HepG2 (cell line): ENCODE measurements around the gene SLC66A3. TPM values are rescaled to one million over a fixed set of nuclear protein-coding genes. Genes with fewer than 3 reads are reported as not detected.

ENCODE experiments used
- ATAC-seq: fragments of 200-7000 bp; cut with Tn5 transposase; 3 replicates; pipeline ENCODE4 v1.9.1; 2020; ENCODE audit warnings: mild to moderate bottlenecking, moderate library complexity
- BruUV-seq: library from RNA; stranded (reverse); fragments of 400-500 nt; replicated peaks from 2 replicates; lab custom pipeline; 2021; lab: Mats Ljungman, UMichigan
- CTCF ChIA-PET: fragments of 300-600 bp; formaldehyde crosslinking; extraction: SDS; loops from one replicate; lab custom pipeline; 2021; ENCODE audit warnings: low total read pairs, inconsistent platforms, low intra/inter-chr PET ratio; lab: Yijun Ruan, JAX
- POLR2A ChIA-PET: fragments of 350-600 bp; sonication (Branson Sonifier 250); formaldehyde crosslinking; loops from one replicate; lab custom pipeline; 2020; ENCODE audit warnings: antibody characterized with exemption, inconsistent platforms; lab: Yijun Ruan, JAX
- DNase-seq: peaks from one replicate; pipeline ENCODE4 v3.0.0-alpha.2; 2015; ENCODE audit warnings: low spot score
- FAIRE-seq: peaks from 3 replicates; lab custom pipeline; 2011; peaks lifted over from hg19 to GRCh38; lab: Jason Lieb, UNC
- H2AFZ ChIP-seq: one replicate; pipeline ENCODE4 v1.6.1; 2011; ENCODE audit warnings: low read length, inconsistent platforms
- H3K27ac ChIP-seq: fragments of 300-600 bp; 3 replicates; pipeline ENCODE4 v1.8.0; 2011; ENCODE audit warnings: mixed run types, mild to moderate bottlenecking, mixed read lengths, low read length, inconsistent platforms; ENCODE audit not compliant: insufficient read depth; ENCODE audit errors: extremely low read length
- H3K27me3 ChIP-seq, 2 experiments: fragments of 200-600 bp in 1 of 2; 2 replicates in 1 of 2; 3 replicates in 1 of 2; pipeline versions ENCODE4 v1.6.0 to v1.8.0; 2011; ENCODE audit warnings: low read length in 2 of 2, mild to moderate bottlenecking in 2 of 2, moderate library complexity in 2 of 2, inconsistent platforms in 1 of 2; ENCODE audit not compliant: insufficient read depth in 2 of 2, control insufficient read depth in 1 of 2
- H3K36me3 ChIP-seq, 2 experiments: fragments of 200-600 bp in 1 of 2; replicated peaks in 1 of 2; 2 replicates in 1 of 2; 3 replicates in 1 of 2; pipeline versions ENCODE4 v1.5.1 to v1.8.0; 2011; ENCODE audit warnings: low read length in 2 of 2, inconsistent platforms in 1 of 2; ENCODE audit not compliant: insufficient read depth in 2 of 2, control insufficient read depth in 1 of 2
- H3K4me1 ChIP-seq: 2 replicates; pipeline ENCODE4 v1.5.1; 2012; ENCODE audit warnings: low read length, inconsistent platforms; ENCODE audit not compliant: insufficient read depth
- H3K4me2 ChIP-seq: 2 replicates; pipeline ENCODE4 v1.6.0; 2011; ENCODE audit warnings: low read depth, low read length, inconsistent platforms
- H3K4me3 ChIP-seq, 3 experiments: fragments of 200-600 bp in 1 of 3; sonication (generic), shearing (Covaris generic) in 1 of 3; replicated peaks in 1 of 3; 2 replicates each; pipeline ENCODE4 v1.5.1; 2011 to 2016; ENCODE audit warnings: low read length in 3 of 3, inconsistent platforms in 2 of 3, low read depth in 2 of 3, mild to moderate bottlenecking in 2 of 3, control low read depth in 1 of 3, mixed read lengths in 1 of 3; ENCODE audit not compliant: insufficient read depth in 1 of 3
- H3K79me2 ChIP-seq: one replicate; pipeline ENCODE4 v1.6.1; 2011; ENCODE audit warnings: low read length, inconsistent platforms; ENCODE audit not compliant: insufficient read depth
- H3K9ac ChIP-seq: 2 replicates; pipeline ENCODE4 v1.6.0; 2011; ENCODE audit warnings: mild to moderate bottlenecking, low read depth, low read length, inconsistent platforms; ENCODE audit not compliant: insufficient read depth
- H3K9me3 ChIP-seq: 2 replicates; pipeline ENCODE4 v1.5.1; 2012; ENCODE audit warnings: mild to moderate bottlenecking, low read length
- H4K20me1 ChIP-seq: 2 replicates; pipeline ENCODE4 v1.6.0; 2011; ENCODE audit warnings: inconsistent platforms, mild to moderate bottlenecking, low read length, moderate library complexity; ENCODE audit not compliant: insufficient read depth
- ARHGAP35 ChIP-seq: sonication (generic); formaldehyde crosslinking; IDR thresholded peaks from 2 replicates; pipeline ENCODE4 v1.9.0; 2022; ENCODE audit warnings: mild to moderate bottlenecking, inconsistent platforms, moderate library complexity, missing genetic modification reagents, borderline replicate concordance
- BRCA1 ChIP-seq: sonication (generic); formaldehyde crosslinking; IDR thresholded peaks from 2 replicates; pipeline ENCODE4 v1.4.0; 2020; ENCODE audit warnings: missing genetic modification reagents
- CCDC6 ChIP-seq: sonication (generic); formaldehyde crosslinking; IDR thresholded peaks from 2 replicates; pipeline ENCODE4 v1.8.1; 2022; ENCODE audit warnings: mild to moderate bottlenecking, missing genetic modification reagents, moderate library complexity
- ELF4 ChIP-seq: sonication (generic); formaldehyde crosslinking; IDR thresholded peaks from 2 replicates; pipeline ENCODE4 v1.5.0; 2020; ENCODE audit warnings: missing genetic modification reagents, mild to moderate bottlenecking, moderate library complexity, borderline replicate concordance
- MAF1 ChIP-seq: sonication (generic); formaldehyde crosslinking; IDR thresholded peaks from 2 replicates; pipeline ENCODE4 v1.5.0; 2020; ENCODE audit warnings: missing genetic modification reagents, borderline replicate concordance
- REST ChIP-seq, 2 experiments: IDR thresholded peaks; 2 replicates each; pipeline ENCODE4 v1.6.1; 2011 to 2012; ENCODE audit warnings: low read length in 2 of 2, borderline replicate concordance in 1 of 2, low read depth in 1 of 2, mild to moderate bottlenecking in 1 of 2, moderate library complexity in 1 of 2
- RFXANK ChIP-seq: IDR thresholded peaks from 2 replicates; pipeline ENCODE4 v1.6.1; 2016
- STAT5B ChIP-seq: sonication (generic); formaldehyde crosslinking; IDR thresholded peaks from 2 replicates; pipeline ENCODE4 v1.4.0; 2020; ENCODE audit warnings: missing genetic modification reagents
- TEAD3 ChIP-seq: optimal IDR thresholded peaks from 2 replicates; pipeline ENCODE3; 2016; ENCODE audit warnings: borderline replicate concordance
- TOE1 ChIP-seq: sonication (generic); formaldehyde crosslinking; IDR thresholded peaks from 2 replicates; pipeline ENCODE4 v1.4.0; 2020; ENCODE audit warnings: mild to moderate bottlenecking, missing genetic modification reagents
- ZNF205 ChIP-seq: IDR thresholded peaks from 2 replicates; pipeline ENCODE4 v1.6.1; 2018; ENCODE audit warnings: missing biosample characterization, missing genetic modification reagents
- ZNF280B ChIP-seq: sonication (generic); formaldehyde crosslinking; IDR thresholded peaks from 2 replicates; pipeline ENCODE4 v1.5.0; 2020; ENCODE audit warnings: missing genetic modification reagents, mild to moderate bottlenecking, borderline replicate concordance
- ZNF556 ChIP-seq: sonication (generic); formaldehyde crosslinking; IDR thresholded peaks from 2 replicates; pipeline ENCODE4 v1.4.0; 2020; ENCODE audit warnings: mild to moderate bottlenecking, missing genetic modification reagents, borderline replicate concordance
- ZNF580 ChIP-seq: IDR thresholded peaks from 2 replicates; pipeline ENCODE4 v1.6.1; 2016; ENCODE audit warnings: low read depth, borderline replicate concordance
- ZNF792 ChIP-seq: IDR thresholded peaks from 2 replicates; pipeline ENCODE4 v1.6.1; 2016
- ZXDC ChIP-seq: sonication (generic); formaldehyde crosslinking; IDR thresholded peaks from 2 replicates; pipeline ENCODE4 v1.5.0; 2020; ENCODE audit warnings: mild to moderate bottlenecking, missing genetic modification reagents
- WGBS: methylation state at CpG from one replicate; pipeline ENCODE4 v1.1.6; 2017; ENCODE audit warnings: low lambda C conversion rate; 5-methylcytosine and 5-hydroxymethylcytosine counted together
- in situ Hi-C: cut with HindIII; loops from 2 replicates; pipeline ENCODE4 v1.10.0; 2017; ENCODE audit warnings: low pct_unique_long_range_greater_than_20kb; ENCODE audit not compliant: extremely low pct_ligation_motif_present
- intact Hi-C: fragments of 100-400 bp; cut with micrococcal nuclease; formaldehyde crosslinking; loops from one replicate; pipeline ENCODE4 v1.10.0; 2022; ENCODE audit not compliant: unreplicated experiment
- polyA plus RNA-seq, 8 experiments: library from polyadenylated mRNA; depleted of rRNA in 3 of 8; stranded (reverse) in 7 of 8; unstranded in 1 of 8; fragments of >200 nt; fragmentation: Illumina TruSeq in 4 of 8; extraction: Trizol in 4 of 8; gene quantifications; 2 replicates each; pipeline versions ENCODE4 v1.2.1 to v1.2.3, GENCODE V29; 2011 to 2016; ENCODE audit warnings: low read depth in 4 of 8, missing spikeins in 1 of 8, mixed read lengths in 1 of 8; ENCODE audit not compliant: insufficient read depth in 1 of 8
- total RNA-seq, 5 experiments: library from RNA; depleted of rRNA; stranded (reverse); fragments of >200 nt; fragmentation: Illumina TruSeq; extraction: Trizol; gene quantifications; 2 replicates each; pipeline ENCODE4 v1.2.3, GENCODE V29; 2016; ENCODE audit warnings: low read depth in 1 of 5

Gene SLC66A3
- total and polyA plus RNA-seq, 2 of the 13 experiments (the other 11 are each of a cell fraction or from before 2014, with no cell fraction given), result 2.2 to 3.7 TPM

GRCh38 chr2:11144738-11145079 lies 10.6 kb upstream of the SLC66A3 start:
- H3K4me2 ChIP-seq, result no peak overlapping the region
- H3K27me3 ChIP-seq, result peaks cover 9 to 52% of the 10 kb centered on the region in 2 experiments; a peak in 4 of 5 replicates
- no peaks in the 10 kb centered on the region for H3K4me1 ChIP-seq
- no peak for FAIRE-seq
- H3K4me3 ChIP-seq, result no peak overlapping the region
- ChIA-PET POLR2A (interaction anchor here (1.8 kb wide), 1 partner anchor 11 kb away, joined by 6 read pairs; the partner anchor contains the start of gene SLC66A3), CTCF (no interaction called here)
- in situ Hi-C loops, result no loop called here
- no peak for ATAC-seq
- intact Hi-C loops, result no loop called here
- no peaks in the 10 kb centered on the region for H3K36me3 ChIP-seq
- no peaks in the 10 kb centered on the region for H3K9me3 ChIP-seq
- WGBS, result 64% methylated on average over 6 of the region's 6 CpGs
- H4K20me1 ChIP-seq, result no peaks in the 10 kb centered on the region
- H3K9ac ChIP-seq, result no peak overlapping the region
- H2AFZ ChIP-seq, result no peak overlapping the region
- no peak overlapping the region for H3K27ac ChIP-seq
- no TSS peak for BruUV-seq
- DNase-seq, result no peak
- H3K79me2 ChIP-seq, result no peaks in the 10 kb centered on the region
- TF ChIP-seq ELF4 (CRISPR knock-in tag), result no peak
- TF ChIP-seq CCDC6 (CRISPR knock-in tag), result no peak
- no peak for TF ChIP-seq REST (IDR thresholded peaks at IDR 0.05; ENCODE audit: borderline replicate concordance in 1 of 2, low read depth in 1 of 2, low read length in 2 of 2)
- no peak for TF ChIP-seq ARHGAP35 (CRISPR knock-in tag)
- no peak for TF ChIP-seq ZNF556 (CRISPR knock-in tag)
- TF ChIP-seq ZNF580 (CRISPR knock-in tag), result no peak
- no peak for TF ChIP-seq BRCA1
- no peak for TF ChIP-seq RFXANK (CRISPR knock-in tag)
- TF ChIP-seq STAT5B (CRISPR knock-in tag), result no peak
- TF ChIP-seq ZNF280B (CRISPR knock-in tag), result no peak
- no peak for TF ChIP-seq TOE1 (CRISPR knock-in tag)
- no peak for TF ChIP-seq ZNF205 (CRISPR knock-in tag)
- TF ChIP-seq ZNF792, result no peak
- TF ChIP-seq TEAD3 (CRISPR knock-in tag), result no peak
- TF ChIP-seq MAF1 (CRISPR knock-in tag), result no peak
- TF ChIP-seq ZXDC (CRISPR knock-in tag), result no peak
